Measurements from ENCODE around the gene COQ6.
"Not testable (repeated sequence)": the region's sequence is repeated elsewhere in the genome, so short reads cannot be mapped to it uniquely, and the experiment has no call there.

The COQ6 gene

DNA sequence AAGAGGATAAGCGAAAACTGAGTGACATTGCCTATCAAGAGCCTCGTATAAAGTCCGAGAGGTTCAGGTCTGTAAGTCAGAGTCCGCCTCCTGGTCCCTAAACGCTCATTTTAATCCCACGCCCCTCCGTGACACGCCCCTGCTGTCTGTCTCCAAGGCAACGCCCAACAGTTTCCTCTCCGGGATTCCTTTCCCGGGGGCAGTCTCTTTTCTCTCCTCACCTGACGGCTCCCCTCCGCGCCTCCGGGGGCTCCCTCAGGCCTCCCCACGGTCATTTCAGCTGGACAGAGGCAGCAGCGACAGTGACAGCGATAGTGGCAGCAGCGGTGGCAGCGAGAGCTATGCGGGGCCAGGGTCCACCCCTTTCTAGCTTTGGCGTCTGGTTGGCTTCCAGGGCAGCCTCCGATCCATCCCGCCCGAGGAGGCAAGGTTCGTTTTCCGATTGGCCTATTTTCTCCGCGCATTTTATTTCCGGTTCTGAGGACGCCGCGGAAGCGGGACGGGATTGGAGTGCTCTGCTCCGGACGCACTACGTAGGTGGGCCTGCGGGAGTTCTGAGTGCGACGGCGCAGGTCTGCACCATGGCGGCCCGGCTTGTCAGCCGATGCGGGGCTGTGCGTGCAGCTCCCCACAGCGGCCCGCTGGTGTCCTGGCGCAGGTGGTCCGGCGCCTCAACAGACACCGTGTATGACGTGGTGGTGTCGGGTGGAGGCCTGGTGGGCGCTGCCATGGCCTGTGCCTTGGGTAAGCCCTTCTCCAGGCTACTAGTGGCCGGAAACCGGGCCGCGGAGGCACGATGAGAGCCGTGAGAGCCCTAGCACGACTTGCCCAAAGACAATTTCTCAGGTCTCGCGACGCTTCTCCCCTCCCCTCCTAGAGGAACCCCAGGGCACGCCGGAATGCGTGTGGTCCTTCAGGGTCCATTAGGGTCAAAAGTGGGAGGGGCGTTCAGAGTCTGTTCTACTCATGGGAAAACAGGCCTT lies at the start of gene COQ6, which contains the start of gene FAM161B:
Gene COQ6, plus strand, starts transcription at position 551 of the 983 bp plus-strand sequence. Its CDS starts 31 bp downstream, at position 582.
Gene FAM161B, minus strand, starts transcription at position 343 of the 983 bp plus-strand sequence. Its CDS starts 68 bp downstream, at position 275.
- peak; percentile 98 for DNase-seq

DNA sequence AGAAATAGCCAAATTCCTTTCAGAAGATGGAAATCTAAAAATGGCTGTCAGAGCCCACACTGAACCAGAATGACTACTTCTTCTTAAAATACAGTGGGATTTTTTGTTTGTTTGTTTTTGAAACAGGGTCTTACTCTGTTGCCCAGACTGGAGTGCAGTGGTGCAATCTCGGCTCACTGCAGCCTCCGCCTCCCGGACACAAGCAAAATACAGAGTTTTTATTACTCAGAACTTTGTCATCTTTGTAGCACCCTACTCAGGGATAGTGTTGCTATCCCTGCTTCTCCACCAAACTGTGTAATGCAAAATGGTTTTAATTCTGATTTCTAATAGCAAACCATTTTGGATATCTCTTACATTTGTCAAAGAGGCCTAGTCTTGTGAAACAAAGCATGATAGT lies 47.1 kb upstream of the COQ6 start:
- DNase-seq, result peak; percentile 23

DNA sequence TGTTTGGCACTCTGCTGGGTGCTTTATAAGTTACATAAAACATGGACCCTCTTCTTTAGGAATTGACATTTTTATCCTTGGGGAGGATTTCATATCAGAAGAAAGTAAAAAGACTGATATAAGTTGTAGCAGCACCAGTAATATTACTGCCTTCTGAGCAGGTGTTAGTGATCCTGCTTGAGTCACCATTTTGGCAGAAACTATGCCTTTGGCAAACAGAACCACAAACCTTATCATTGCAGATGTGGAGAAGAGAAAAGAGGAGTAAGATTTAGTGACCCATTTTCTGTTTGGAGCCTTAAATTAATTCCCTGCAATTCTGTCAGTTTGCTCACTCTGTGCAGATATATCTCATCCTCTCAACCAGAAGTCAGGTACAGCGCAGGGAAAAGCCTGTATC lies 40.4 kb upstream of the COQ6 start:
- DNase-seq, result no peak

DNA sequence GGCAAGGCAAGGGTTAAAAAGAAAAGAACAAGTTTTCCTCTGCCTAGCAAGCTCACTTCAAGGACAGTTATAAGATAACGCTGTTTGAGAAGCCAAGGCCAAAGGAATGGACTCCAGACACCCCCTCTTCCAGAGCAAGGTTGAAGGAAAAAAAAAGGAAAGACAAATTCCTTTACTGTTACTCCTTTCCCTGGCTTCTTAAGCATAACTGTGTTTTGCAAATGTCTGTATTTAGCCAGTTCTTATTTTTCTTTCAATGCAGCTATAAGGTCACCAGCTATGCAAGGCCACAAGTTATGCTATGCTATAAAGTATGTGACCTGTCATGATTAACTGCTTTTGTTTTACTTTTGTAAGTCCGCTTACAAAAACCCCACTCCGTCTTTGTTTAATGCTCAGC lies 36.8 kb upstream of the COQ6 start:
- DNase-seq, result no peak

DNA sequence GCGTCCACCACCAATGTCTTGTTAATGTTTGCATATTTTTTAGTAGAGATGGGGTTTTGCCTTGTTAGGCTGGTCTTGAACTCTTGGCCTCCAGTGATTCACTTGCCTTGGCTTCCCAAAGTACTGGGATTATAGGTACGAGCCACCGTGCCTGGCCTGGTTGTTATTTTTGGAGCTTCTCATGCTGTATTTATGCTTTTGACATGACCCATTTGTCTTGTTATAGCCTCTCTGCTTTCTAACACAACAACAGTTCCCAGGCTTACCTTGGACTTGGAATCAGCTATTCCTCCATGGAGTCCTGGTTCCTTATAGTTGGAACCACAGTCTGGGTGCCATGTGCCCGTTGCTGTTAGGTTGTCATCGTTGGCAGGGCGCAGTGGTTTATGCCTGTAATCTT lies 33.8 kb upstream of the COQ6 start:
- DNase-seq, result no peak

DNA sequence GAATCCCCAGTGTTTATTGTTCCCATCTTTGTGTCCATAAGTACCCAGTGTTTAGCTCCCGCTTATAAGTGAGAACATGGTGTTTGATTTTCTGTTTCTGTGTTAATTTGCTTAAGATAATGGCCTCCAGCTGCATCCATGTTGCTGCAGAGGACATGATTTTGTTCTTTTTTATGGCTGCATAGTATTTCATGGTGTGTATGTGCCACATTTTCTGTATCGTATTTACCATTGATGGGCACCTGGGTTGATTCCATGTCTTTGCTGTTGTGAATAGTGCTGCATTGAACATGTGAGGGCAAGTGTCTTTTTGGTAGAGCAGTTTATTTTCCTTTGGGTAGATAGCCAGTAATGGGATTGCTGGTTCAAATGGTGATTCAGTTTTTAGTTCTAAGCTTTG lies 30.6 kb upstream of the COQ6 start:
- DNase-seq, result not testable (repeated sequence)

DNA sequence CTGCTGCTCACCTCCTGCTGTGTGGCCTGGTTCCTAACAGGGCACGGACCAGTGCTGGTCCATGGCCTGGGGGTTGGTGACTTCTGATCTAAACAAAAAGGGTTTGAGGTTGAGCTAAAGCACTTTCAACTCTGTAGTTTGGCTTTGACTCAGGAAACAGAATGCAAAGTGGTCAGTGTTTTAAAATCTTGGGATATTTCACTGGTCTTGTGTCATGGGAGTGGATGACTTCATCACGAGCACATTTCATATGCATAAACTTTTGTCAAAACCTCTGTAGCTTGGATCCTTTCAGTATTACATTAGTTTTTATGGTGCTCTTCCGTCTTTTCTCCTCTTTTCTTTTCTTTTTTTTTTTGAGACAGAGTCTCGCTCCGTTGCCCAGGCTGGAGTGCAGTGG lies 25.8 kb upstream of the COQ6 start:
- no peak for DNase-seq

DNA sequence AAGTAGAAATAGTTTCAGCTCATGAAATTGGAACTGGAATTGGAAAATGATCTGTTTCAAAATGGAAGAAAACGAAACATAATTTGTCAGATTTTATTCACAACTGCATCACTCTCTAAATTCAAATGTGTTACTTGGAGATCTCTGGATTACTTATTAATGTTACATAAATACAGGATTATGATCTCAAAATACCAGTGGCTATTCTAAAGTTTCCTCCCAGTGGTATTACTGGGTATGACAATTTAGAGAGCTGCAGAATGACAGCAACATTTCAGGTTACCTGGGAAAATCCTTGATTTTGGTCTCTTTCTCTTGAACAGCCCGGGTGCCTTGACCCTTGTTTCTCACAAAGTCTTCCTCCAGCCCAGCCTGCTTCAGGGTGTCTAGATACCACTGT lies 14.4 kb upstream of the COQ6 start:
- no peak for DNase-seq

DNA sequence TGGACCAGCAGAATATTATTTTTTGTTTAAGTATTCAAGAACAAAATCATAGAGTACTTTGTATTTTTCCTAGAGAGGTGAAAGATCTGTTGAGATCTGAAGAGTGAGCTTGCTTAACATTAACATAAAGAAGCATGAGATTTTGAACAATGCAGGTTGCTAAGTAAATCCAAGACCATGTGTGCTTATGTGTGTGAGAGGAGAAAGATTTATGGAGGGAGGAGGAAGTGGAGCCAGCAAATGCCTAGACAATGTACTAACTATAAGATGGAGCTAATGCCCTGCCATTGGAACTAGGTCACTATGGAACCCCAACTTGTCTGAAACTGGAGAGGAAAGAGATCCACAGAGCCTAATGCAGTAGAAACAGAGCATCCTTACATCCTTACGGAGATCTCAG lies 13.6 kb upstream of the COQ6 start:
- DNase-seq, result no peak

DNA sequence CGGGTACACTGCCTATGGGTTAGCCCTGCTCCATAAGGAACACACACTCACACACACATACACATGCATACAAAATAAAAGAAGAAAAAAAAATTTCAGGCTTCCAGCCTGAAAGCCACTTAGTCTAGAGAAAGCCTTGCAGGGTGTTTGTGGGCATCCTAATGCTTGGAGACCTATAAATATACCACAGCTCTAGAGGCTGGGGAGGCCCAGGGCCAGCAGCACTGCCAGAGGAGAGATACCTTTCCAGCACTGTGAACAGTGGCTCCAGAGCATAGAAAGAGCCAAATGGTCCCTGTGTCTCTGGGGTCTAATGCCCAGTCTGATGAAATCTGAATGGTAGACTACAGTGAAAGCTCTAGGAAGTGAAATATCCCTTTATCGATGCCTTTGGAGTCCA lies 13.1 kb upstream of the COQ6 start:
- no peak for DNase-seq

DNA sequence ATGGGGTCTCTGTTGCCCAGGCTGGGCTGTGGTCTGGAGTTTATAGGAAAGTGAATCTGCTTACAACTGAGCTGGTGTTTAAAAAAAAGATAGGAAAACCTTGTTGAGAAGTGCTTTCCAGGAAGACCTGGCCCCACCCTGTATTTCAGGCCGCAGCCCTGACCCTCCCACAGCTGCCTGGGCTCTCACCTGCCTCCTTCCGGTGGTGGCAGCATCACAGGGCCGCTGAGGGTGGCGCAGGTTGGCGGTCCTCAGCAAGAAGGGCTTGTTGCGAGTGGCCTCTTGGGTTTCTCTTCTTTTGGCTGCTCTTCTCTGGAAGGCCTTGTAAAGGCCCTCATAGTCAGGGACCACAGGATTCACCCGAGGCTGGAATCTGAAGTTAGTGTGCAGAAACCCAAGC lies 7.9 kb upstream of the COQ6 start:
- DNase-seq, result no peak

DNA sequence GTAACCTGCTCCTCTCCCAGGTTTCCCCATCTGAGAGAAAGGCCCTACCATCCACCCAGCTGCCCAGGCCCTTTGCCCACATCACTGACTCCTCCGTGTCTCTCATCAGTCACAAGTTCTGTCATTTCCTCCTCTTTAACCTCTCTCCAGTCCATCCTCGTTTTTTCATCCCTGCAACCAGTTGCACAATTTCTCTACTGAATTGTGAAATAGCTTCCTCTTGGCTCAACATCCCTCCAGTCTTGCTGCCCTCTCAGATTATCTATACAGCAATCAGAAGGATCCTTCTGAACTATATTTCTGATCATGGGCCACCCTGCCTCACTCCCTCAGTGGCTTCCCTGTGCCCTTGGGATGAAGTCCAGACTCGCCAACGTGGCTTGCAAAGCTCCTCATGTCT lies 7.0 kb upstream of the COQ6 start:
- DNase-seq, result peak; percentile 80

DNA sequence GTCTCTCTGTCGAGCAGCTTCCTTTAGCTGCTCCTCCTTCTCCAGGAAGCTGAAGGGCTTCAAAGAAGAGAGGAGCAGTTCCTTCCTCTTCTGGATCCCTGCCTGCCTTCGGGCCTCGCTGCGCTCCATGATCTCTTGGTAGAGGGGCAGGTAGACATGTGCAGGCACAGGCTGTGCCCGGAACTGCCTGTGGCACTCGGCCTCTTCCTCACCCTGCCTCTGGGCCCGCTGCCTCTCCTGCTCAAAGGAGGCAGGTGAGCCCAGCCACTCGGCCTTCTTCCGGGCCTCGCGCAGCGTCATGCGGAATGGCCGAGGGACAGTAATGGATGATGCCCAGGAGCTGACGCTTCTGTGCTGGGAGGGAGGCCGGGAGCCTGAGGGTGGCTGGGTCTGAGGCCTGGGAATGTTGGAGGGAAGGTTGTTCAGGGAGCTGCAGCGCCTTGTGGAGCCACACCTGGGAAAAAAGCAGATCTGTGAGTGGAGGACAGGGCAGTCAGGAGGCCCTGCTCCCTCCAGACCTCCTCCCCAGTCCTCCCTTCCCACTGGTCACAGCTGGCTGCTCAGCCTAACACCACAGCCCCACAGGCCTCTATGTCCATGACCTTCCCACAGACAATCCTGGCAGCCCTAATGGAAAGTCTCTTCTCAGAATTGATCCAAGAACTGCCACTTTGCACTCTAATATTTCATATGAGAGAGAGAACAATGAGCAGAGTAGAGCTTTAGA lies 5.5 kb upstream of the COQ6 start:
- no peak for DNase-seq

DNA sequence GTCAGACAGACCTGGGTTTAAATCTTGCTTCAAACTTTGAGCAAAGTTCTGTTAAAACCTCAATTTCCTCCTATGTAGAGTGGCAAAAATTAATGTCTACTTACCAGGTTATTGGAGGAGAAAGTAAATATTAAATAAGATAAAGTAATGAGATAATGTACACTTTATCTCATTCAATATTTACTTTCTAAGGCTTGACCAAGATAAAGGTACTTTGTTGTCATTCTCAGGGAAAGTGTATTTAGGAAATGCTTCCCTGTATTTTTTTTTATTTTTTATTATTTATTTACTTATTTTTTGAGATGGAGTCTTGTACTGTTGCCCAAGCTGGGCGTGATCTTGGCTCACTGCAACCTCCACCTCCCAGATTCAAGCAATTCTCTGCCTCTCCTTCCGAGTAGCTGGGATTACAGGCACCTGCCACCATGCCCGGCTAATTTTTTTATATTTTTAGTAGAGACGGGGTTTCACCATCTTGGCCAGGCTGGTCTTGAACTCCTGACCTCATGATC lies 4.9 kb upstream of the COQ6 start:
- no peak for DNase-seq

DNA sequence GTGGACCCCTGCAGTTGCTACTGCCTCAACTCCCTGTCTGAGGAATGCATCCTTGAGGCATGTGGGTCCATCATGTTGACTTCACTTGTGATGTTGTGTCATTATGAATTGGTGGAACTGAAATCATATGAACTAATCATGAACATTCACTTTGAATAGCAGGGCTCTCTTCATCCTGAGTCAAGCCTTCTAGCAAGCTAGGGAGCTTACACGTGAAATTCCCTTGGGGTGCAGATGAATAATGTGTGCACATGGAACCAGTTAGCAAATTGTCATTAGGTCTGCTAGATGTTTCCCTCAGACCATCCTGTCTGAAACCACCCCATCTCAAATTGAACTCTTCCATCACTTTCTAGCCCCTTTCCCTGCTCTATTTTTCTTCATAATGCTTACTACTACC lies 3.6 kb downstream of the COQ6 start:
- DNase-seq, result no peak

DNA sequence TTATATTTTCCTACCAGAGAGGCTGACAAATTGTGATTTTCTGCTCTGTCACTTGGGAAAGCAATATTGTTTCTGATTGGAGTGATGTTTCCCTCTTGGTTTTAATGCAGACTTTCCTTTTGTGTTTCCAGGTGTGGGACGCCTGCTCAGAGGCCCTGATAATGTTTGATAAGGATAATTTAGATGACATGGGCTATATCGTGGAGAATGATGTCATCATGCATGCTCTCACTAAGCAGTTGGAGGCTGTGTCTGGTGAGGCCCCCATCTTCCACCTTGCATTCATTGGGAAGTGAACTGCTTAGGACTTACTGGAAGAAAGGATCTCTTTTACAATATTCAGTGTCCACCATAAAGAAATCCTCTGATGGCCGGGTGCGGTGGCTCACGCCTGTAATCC lies 5.6 kb downstream of the COQ6 start:
- DNase-seq, result no peak

DNA sequence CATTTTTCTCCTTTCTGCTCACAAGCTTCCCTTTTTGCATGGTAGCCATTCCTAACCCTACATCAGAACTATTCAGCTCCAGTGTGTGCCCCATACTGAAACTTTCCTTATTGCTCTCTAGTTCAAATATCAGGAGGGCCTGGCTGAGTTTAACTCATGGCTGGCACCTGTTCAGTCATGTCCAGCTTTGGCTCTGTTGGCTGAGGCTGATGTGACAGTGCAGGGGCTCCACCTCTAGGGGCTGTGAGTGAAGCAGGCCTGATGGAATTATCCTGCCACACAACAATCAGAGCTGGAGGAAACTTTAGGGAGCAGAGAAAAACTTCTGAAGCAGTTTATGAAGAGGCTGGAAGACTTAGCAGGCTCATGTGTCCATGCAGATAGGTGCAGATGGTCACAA lies 8.5 kb downstream of the COQ6 start:
- DNase-seq, result no peak

DNA sequence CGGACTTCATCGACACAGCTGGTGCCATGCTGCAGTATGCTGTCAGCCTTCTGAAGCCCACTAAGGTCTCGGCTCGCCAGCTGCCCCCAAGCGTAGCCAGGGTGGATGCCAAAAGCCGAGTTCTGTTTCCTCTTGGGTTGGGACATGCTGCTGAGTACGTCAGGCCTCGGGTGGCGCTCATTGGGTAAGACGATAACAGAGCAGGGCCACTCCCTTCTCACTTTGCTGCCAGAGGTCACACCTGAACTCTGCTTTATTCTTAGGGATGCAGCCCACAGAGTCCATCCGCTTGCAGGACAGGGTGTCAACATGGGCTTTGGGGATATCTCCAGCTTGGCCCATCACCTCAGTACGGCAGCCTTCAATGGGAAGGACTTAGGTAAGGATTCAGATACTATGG lies 11.1 kb downstream of the COQ6 start:
- no peak for DNase-seq

DNA sequence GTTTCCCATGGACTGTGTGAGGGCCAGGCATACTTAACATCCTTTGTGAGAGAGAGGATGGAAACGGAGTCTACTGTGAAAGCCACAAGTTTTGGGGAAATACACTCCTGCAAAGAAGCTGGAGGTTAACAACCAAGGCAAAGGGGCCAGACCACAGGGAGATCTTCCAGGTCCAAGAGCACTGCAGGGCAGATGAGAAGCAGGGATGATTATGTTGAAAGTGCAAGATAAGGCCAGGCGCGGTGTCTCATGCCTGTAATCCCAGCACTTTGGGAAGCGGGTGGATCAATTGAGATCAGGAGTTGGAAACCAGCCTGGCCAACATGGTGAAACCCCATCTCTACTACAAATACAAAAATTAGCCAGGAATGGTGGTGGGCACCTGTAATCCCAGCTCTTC lies 15.1 kb downstream of the COQ6 start:
- DNase-seq, result no peak

DNA sequence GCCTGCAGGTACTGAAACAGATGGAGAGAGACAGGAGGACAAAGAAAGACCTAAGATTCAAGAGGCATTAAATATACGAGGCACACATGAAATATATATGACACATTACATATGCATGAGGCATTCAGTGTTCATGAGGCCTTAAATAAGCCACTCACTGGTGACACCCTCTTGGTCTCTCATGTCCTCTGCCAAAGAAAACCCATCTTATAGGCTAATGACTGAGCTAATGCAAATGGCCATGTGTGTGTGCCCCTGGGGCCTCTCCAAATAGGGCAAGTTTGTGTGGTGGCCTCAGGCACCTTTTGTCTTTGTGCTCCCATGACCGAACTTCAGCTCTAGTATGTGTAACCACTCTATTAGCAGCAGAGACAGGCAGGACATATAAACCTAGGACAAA lies 18.8 kb downstream of the COQ6 start:
- no peak for DNase-seq

DNA sequence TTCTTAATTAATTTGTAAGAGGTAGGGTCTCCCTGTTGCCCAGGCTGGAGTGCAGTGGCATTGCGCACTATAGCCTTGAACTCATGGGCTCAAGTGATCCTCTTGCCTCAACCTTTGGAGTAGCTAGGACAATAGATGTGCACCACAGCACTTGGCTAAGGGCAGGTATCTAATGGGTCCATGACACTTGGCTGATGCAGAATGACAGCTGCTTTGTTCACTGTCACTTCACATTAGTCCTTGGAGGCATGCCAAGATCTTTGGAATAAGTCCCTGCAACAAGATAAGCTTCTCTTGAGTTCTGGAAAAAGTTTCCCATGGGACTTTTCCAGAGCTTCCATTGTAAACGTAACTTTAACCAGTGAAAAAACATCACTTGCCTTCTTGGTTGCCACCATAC lies 23.4 kb downstream of the COQ6 start:
- DNase-seq, result no peak

DNA sequence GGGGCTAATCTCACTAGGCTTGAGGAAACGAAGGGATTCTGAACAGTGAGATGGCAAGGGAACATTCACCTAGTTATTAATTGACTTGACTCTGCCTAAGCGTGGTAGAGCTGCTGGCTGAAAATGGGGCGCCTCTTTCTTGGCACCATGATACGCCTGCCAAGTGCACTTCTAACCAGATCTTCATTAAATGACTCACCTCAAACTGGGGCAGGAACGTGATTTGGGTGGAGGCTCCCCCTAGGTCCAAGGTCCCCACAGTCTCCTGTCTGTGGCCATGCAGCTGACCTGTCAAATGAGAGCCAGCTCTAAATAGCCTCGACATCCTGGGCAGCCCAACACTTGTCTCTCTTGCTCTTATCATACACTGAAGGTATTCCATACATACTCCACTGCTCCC lies 26.0 kb downstream of the COQ6 start:
- no peak for DNase-seq

DNA sequence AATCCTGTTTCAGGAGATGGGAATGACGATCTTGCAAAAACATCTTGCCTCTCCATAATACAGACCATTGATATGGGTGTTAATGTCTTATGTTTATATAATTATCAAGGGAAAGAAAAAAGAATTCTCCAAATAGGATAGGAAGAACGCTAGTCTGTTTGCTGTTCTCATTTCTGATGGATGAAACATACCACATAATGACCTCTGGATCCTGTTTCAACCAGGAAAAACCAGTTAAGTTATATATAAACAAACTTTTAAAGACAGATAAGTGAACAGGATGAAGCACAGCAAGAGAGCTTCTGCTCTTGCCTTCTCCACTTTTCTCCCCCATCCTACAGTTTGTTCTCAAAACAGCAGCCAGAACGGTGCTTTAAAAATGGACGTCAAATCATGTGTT lies 27.8 kb downstream of the COQ6 start:
- peak; percentile 7 for DNase-seq

DNA sequence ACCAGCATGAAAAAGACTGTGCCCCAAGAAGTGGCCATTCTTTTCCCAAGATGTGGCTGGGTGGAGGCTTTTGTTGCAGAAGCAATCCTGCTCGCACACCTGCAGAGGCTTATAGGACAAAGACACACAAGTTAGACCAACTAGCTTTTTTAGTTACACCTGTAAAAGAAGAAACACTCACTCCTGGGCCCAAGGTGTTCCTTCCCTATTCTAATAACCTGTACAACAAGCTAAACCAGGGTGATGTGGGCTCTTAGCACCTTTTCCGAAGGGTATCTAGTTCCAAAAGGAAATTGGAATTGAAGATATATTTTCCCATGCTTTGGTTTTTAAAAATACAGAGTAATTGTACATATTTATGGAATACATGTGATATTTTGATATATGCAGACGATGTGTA lies 38.0 kb downstream of the COQ6 start:
- DNase-seq, result no peak

All from EL (cell line).